MM.1S (cell line): Measurements from ENCODE around the gene PPP3R1.

Experiments used
- CTCF ChIP-seq: fragments of 300-600 bp; sonication (generic); IDR thresholded peaks from 2 replicates; pipeline ENCODE4 v1.5.1; 2016; ENCODE audit warnings: antibody characterized with exemption, low read length, mixed read lengths
- EZH2 ChIP-seq: fragments of 300-600 bp; sonication (generic); optimal IDR thresholded peaks from 2 replicates; pipeline ENCODE3; 2017; ENCODE audit warnings: low read depth, mild to moderate bottlenecking, antibody characterized with exemption, low read length, mixed read lengths

GRCh38 chr2:68152681-68153347, 99.5 kb downstream of the PPP3R1 start:
- TF ChIP-seq EZH2 (no peak), CTCF (no peak)
